A549 (cell line): ENCODE data around the gene PARD6G. TPM values are rescaled to one million over a fixed set of nuclear protein-coding genes. Genes with fewer than 3 reads are reported as not detected.

Experiments
- ATAC-seq, 2 experiments: fragments of 200-7000 bp in 1 of 2; fragments of >200 bp in 1 of 2; cut with Nextera tagmentation in 1 of 2; cut with Tn5 transposase in 1 of 2; 3 replicates each; pipeline versions ENCODE4 v1.8.0 to v1.9.1; 2018 to 2020; ENCODE audit warnings: mild to moderate bottlenecking in 1 of 2, moderate library complexity in 1 of 2
- CTCF ChIA-PET: fragments of 300-600 bp; sonication (Branson Sonifier 250); formaldehyde crosslinking; extraction: SDS; loops from one replicate; lab custom pipeline; 2021; ENCODE audit warnings: antibody characterized with exemption, inconsistent platforms; lab: Yijun Ruan, JAX
- POLR2A ChIA-PET: fragments of 350-600 bp; formaldehyde crosslinking; extraction: SDS; loops from one replicate; lab custom pipeline; 2021; ENCODE audit warnings: antibody characterized with exemption, inconsistent platforms; lab: Yijun Ruan, JAX
- DNase-seq, 2 experiments: peaks; one replicate each; pipeline versions ENCODE4 v3.0.0 to v3.0.0-alpha.2; 2011 to 2016; ENCODE audit warnings: low read depth in 1 of 2, low spot score in 1 of 2
- FAIRE-seq: peaks from 2 replicates; lab custom pipeline; 2011; peaks lifted over from hg19 to GRCh38; lab: Jason Lieb, UNC
- H3K27ac ChIP-seq, 2 experiments: fragments of >200 bp; sonication (Bioruptor Twin); formaldehyde crosslinking; 3 replicates each; pipeline ENCODE4 v1.5.1; 2016 to 2017
- H3K4me1 ChIP-seq: fragments of >200 bp; sonication (Bioruptor Twin); formaldehyde crosslinking; 3 replicates; pipeline ENCODE4 v1.6.1; 2016
- H3K4me2 ChIP-seq: fragments of >200 bp; sonication (Bioruptor Twin); formaldehyde crosslinking; 3 replicates; pipeline ENCODE4 v1.6.1; 2016
- H3K4me3 ChIP-seq: fragments of >200 bp; sonication (Bioruptor Twin); formaldehyde crosslinking; 3 replicates; pipeline ENCODE4 v1.5.1; 2016
- H3K9me3 ChIP-seq: fragments of >200 bp; sonication (Bioruptor Twin); formaldehyde crosslinking; 3 replicates; pipeline ENCODE4 v1.6.1; 2016
- BCL3 ChIP-seq: fragments of >200 bp; sonication (Bioruptor Twin); formaldehyde crosslinking; IDR thresholded peaks from 3 replicates; pipeline ENCODE4 v1.6.1; 2016
- CBX8 ChIP-seq: fragments of 200-600 bp; sonication (generic); IDR thresholded peaks from 2 replicates; pipeline ENCODE4 v1.6.1; 2016
- CEBPB ChIP-seq, 2 experiments: fragments of >200 bp in 1 of 2; sonication (Bioruptor Twin) in 1 of 2; formaldehyde crosslinking in 1 of 2; IDR thresholded peaks; 2 replicates each; pipeline ENCODE4 v1.6.1; 2012 to 2016
- CHD2 ChIP-seq: fragments of 150-350 bp; IDR thresholded peaks from 2 replicates; pipeline ENCODE4 v1.6.1; 2014; ENCODE audit warnings: low read length; ENCODE audit not compliant: partially characterized antibody
- CHD4 ChIP-seq: fragments of 200-600 bp; sonication (generic); IDR thresholded peaks from 2 replicates; pipeline ENCODE4 v1.6.1; 2016; ENCODE audit warnings: antibody characterized with exemption, mild to moderate bottlenecking, borderline replicate concordance
- CTCF ChIP-seq: fragments of >200 bp; sonication (Bioruptor Twin); formaldehyde crosslinking; IDR thresholded peaks from 3 replicates; pipeline ENCODE4 v1.5.1; 2016
- EHF ChIP-seq: fragments of 250-450 bp; sonication (Bioruptor Pico); IDR thresholded peaks from 2 replicates; pipeline ENCODE4 v1.5.0; 2020; ENCODE audit warnings: mild to moderate bottlenecking
- EHMT2 ChIP-seq: fragments of 200-600 bp; sonication (generic); IDR thresholded peaks from 2 replicates; pipeline ENCODE4 v1.6.1; 2016; ENCODE audit warnings: antibody characterized with exemption, low read depth, mild to moderate bottlenecking, moderate library complexity
- ELK1 ChIP-seq: fragments of 150-350 bp; IDR thresholded peaks from 2 replicates; pipeline ENCODE4 v1.6.1; 2014; ENCODE audit warnings: low read depth, mild to moderate bottlenecking, low read length
- EP300 ChIP-seq, 2 experiments: fragments of >200 bp; sonication (Bioruptor Twin); formaldehyde crosslinking; IDR thresholded peaks; 2 replicates in 1 of 2; 3 replicates in 1 of 2; pipeline ENCODE4 v1.6.1; 2016 to 2017
- FOSB ChIP-seq: fragments of 250-450 bp; sonication (Bioruptor Pico); IDR thresholded peaks from 2 replicates; pipeline ENCODE4 v1.5.0; 2020; ENCODE audit warnings: mild to moderate bottlenecking, moderate library complexity
- FOSL2 ChIP-seq, 2 experiments: fragments of 450-650 bp in 1 of 2; fragments of >200 bp in 1 of 2; sonication (Bioruptor Twin) in 1 of 2; formaldehyde crosslinking; IDR thresholded peaks; 2 replicates each; pipeline versions ENCODE4 v1.5.0 to v1.6.1; 2016 to 2020; ENCODE audit warnings: mild to moderate bottlenecking in 1 of 2, moderate library complexity in 1 of 2
- GATA3 ChIP-seq: IDR thresholded peaks from 2 replicates; pipeline ENCODE4 v1.6.1; 2012; ENCODE audit warnings: borderline replicate concordance
- HDAC2 ChIP-seq: fragments of 200-600 bp; sonication (generic); IDR thresholded peaks from 2 replicates; pipeline ENCODE4 v1.6.1; 2016
- HOXB13 ChIP-seq: fragments of 250-450 bp; sonication (Bioruptor Pico); IDR thresholded peaks from 2 replicates; pipeline ENCODE4 v1.5.0; 2020; ENCODE audit warnings: low read depth, mild to moderate bottlenecking, moderate library complexity
- JUNB ChIP-seq: fragments of >200 bp; sonication (Bioruptor Twin); formaldehyde crosslinking; IDR thresholded peaks from 2 replicates; pipeline ENCODE4 v1.6.1; 2016
- KDM1A ChIP-seq: fragments of 200-600 bp; sonication (generic); IDR thresholded peaks from 2 replicates; pipeline ENCODE4 v1.6.1; 2016; ENCODE audit warnings: low read depth, mild to moderate bottlenecking
- MAX ChIP-seq: IDR thresholded peaks from 2 replicates; pipeline ENCODE4 v1.6.1; 2012
- NR3C1 ChIP-seq: fragments of >200 bp; sonication (Bioruptor Twin); formaldehyde crosslinking; IDR thresholded peaks from 3 replicates; pipeline ENCODE4 v1.6.1; 2017
- PHF8 ChIP-seq: fragments of 200-600 bp; sonication (generic); IDR thresholded peaks from 2 replicates; pipeline ENCODE4 v1.6.1; 2016; ENCODE audit warnings: low read depth, mild to moderate bottlenecking, antibody characterized with exemption, moderate library complexity, borderline replicate concordance
- USF2 ChIP-seq: fragments of 450-650 bp; IDR thresholded peaks from 2 replicates; pipeline ENCODE4 v1.6.1; 2014; ENCODE audit warnings: antibody characterized with exemption
- ZC3H11A ChIP-seq: fragments of 450-650 bp; IDR thresholded peaks from 2 replicates; pipeline ENCODE4 v1.6.1; 2014; ENCODE audit warnings: antibody characterized with exemption, mild to moderate bottlenecking
- WGBS: methylation state at CpG from one replicate; pipeline ENCODE4 v1.1.6; 2017; ENCODE audit errors: missing lambda C conversion rate; 5-methylcytosine and 5-hydroxymethylcytosine counted together
- polyA plus RNA-seq, 4 experiments: library from polyadenylated mRNA; depleted of rRNA in 3 of 4; stranded (reverse); fragments of >200 nt; fragmentation: RNase III in 1 of 4; extraction: RNeasy Plus Mini Kit Qiagen cat#74134 plus additional on column Dnase treatment in 1 of 4; gene quantifications; 2 replicates in 3 of 4; 3 replicates in 1 of 4; pipeline ENCODE4 v1.2.3, GENCODE V29; 2011 to 2017

The PARD6G gene
- polyA plus RNA-seq, 2 of the 4 experiments (the other 2 are of a cell fraction), result 1.6 to 2.3 TPM

GRCh38 chr18:80198391-80198790 lies 48.9 kb downstream of the PARD6G start:
- no peak overlapping the region for H3K27ac ChIP-seq
- POLR2A ChIA-PET, result no interaction called here
- H3K4me3 ChIP-seq, result no peak overlapping the region
- no peaks in the 10 kb centered on the region for H3K9me3 ChIP-seq
- H3K4me1 ChIP-seq, result no peaks in the 10 kb centered on the region
- CTCF ChIA-PET, result interaction anchor here (1.4 kb wide), 1 partner anchor 10 kb away, joined by 3 read pairs; no protein-coding TSS in a partner anchor
- DNase-seq, result no peak
- FAIRE-seq, result no peak
- no peak for TF ChIP-seq MAX
- TF ChIP-seq NR3C1, result no peak
- TF ChIP-seq KDM1A, result no peak
- TF ChIP-seq HOXB13 (CRISPR knock-in tag), result no peak
- ATAC-seq, result no peak
- 95% methylated on average over 1 of the region's 1 CpG for WGBS
- no peak overlapping the region for H3K4me2 ChIP-seq

- ChIA-PET CTCF (interaction anchor here (0.6 to 1.4 kb wide), 2 partner anchors 11 to 454 kb away, joined by 3 to 4 read pairs; no protein-coding TSS in a partner anchor), POLR2A (no interaction called here)
- no peak for ATAC-seq
- no peaks in the 10 kb centered on the region for H3K4me1 ChIP-seq
- no peak for FAIRE-seq
- H3K4me2 ChIP-seq, result no peak overlapping the region
- no peak for DNase-seq
- H3K9me3 ChIP-seq, result no peaks in the 10 kb centered on the region
- no peak overlapping the region for H3K27ac ChIP-seq
- TF ChIP-seq USF2 (no peak), HDAC2 (no peak), CTCF (no peak), EHF (no peak), CHD2 (no peak), EHMT2 (no peak), FOSB (CRISPR knock-in tag) (no peak), CEBPB (IDR thresholded peaks at IDR 0.05) (no peak), PHF8 (no peak), EP300 (IDR thresholded peaks at IDR 0.05) (no peak), ELK1 (no peak), CBX8 (no peak), ZC3H11A (no peak), FOSL2 (IDR thresholded peaks at IDR 0.05) (no peak), FOSL2 (CRISPR knock-in tag; IDR thresholded peaks at IDR 0.05) (no peak), JUNB (no peak), CHD4 (no peak), GATA3 (no peak), BCL3 (no peak)
- TF ChIP-seq, all 56 proteins: peak for 0
- no peak overlapping the region for H3K4me3 ChIP-seq
- WGBS, result 83% methylated on average over 4 of the region's 4 CpGs
These were observed 49.8 kb downstream of the PARD6G start for GRCh38 chr18:80197528-80197927.
